HG03103 (cell line): ENCODE data around the gene TRPM3.
"Not testable (repeated sequence)": the region's sequence is repeated elsewhere in the genome, so short reads cannot be mapped to it uniquely, and the experiment has no call there.

Experiments used
- ATAC-seq: cut with Tn5 transposase; IDR thresholded peaks from one replicate; pipeline ENCODE4 v1.9.1; 2021; ENCODE audit warnings: low read depth; ENCODE audit not compliant: unreplicated experiment

The TRPM3 gene

GRCh38 chr9:70683841-70684240, 437.6 kb downstream of the TRPM3 start:
- ATAC-seq: no peak

DNA sequence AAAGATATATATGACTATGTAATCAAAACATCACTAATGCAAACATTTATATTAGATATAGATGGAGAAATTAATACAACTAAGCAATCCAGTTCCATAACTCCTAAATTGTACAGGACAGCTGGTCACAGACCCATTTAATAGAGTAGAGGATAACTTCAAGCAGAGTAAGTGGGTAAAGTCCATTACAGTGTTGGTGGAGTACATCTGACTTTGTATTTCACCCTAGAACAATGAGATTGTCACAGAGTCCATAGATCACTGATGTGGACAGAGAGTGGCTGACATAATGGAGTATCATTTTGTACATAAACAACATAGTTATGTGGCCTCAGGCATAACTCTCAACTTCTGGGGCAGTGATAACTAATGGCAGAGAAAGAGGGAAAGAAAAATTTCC, 439.1 kb downstream of the TRPM3 start:
- ATAC-seq: no peak

DNA sequence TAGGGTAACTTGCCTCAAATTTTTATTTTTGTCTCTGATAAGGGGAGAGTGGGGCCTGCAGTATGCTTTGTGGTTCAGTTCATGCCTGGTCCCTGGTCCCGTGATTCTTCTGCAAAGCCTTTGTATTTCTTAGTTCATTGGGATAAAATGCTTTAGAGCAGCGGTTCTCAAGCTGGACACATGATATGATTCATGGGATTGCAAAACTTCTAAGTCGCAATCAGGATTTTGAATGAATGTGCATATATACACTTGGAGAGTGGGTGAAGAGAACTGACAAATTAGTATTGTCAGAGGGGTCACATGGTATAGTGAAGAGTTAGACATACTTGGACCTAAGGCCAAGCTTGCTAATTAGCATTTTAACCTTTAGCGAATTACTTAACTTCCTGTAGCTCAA, 441.6 kb downstream of the TRPM3 start:
- ATAC-seq: no peak

GRCh38 chr9:70678153-70678552, 443.3 kb downstream of the TRPM3 start:
- ATAC-seq: no peak

GRCh38 chr9:70677055-70677735, 444.2 kb downstream of the TRPM3 start:
- ATAC-seq: no peak

DNA sequence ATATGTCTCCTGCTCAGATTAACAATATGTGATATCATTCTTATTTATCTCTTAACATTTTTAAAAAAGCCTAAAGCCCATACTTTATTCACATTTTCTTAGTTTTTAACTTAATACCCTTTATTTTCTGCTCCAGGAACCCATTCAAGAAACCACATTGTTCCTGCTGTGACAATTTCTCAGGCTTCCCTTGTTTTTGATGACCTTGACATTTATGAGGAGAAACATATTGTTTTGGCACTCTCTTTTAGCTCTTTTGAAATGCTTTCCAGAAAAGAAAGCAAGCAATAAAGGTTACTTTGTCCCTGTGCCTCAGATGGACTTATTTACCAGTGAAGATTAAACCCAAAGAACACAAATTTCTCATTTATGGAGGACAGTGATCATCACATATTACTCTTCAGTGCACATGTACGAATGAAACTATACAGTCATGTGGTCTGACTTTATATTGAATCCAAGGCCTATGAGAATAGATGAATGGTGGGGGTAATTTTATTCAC, 445.5 kb downstream of the TRPM3 start:
- ATAC-seq: no peak

- no peak for ATAC-seq
Measured at GRCh38 chr9:70673844-70674243, 447.6 kb downstream of the TRPM3 start.

GRCh38 chr9:70672161-70672649, 449.2 kb downstream of the TRPM3 start:
- no peak for ATAC-seq

DNA sequence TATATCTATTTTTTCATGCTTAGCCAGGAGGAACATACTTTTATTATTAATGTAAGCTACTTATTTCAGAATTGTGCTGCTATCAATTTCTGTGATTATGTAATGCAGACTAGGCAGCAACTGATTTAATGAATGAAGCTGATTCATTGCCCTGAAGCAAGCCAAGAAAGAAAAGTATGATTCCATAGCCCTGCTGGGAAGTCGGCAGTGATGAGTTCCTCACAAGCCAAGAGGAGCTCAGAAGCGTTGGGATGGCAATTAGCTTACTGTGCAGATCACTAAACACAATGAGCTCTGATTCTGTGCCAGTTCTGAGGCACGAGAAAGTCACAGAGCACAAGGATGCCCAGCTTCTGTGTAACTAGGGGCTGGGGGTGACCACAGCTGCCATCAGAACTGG, 452.7 kb downstream of the TRPM3 start:
- no peak for ATAC-seq

DNA sequence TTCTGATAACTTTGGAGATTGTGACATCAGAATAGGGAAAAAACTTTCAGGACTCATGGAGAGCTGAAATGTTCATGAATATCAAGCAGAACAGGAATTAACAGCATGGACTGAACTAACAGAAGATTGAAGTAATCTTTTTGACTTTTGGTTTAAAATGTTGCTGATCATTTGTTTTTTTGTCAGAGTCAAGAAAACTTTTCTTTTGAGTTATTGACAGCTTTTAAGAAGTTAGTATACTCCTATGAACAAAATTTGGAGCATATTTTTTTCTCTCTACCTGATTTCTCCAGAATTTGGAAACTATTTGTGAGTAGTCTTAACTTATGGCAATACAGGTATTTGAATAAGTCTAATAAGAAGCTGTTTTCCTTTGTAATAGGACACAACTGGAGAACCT, 462.7 kb downstream of the TRPM3 start:
- ATAC-seq: no peak

GRCh38 chr9:70656281-70656680, 465.1 kb downstream of the TRPM3 start:
- no peak for ATAC-seq

DNA sequence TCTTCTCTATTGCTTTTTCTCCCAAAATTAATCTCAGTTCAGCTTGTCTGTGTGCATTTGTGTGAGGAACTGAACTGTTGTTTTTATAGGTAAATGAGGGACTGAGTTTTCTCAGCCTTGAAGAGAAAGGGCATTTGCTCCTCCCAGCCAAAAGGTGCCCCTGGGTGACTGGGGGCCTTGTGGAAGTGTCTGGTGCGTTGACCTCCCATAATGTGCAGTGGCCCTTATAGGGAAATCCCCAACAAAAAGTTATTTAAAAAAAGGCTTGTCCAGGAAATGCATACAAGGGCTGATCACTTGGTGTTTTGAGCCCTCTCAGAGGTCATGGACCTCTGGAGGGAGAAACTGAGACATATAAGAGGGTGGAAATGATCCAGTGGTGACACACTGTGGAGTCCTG, 467.3 kb downstream of the TRPM3 start:
- no peak for ATAC-seq

DNA sequence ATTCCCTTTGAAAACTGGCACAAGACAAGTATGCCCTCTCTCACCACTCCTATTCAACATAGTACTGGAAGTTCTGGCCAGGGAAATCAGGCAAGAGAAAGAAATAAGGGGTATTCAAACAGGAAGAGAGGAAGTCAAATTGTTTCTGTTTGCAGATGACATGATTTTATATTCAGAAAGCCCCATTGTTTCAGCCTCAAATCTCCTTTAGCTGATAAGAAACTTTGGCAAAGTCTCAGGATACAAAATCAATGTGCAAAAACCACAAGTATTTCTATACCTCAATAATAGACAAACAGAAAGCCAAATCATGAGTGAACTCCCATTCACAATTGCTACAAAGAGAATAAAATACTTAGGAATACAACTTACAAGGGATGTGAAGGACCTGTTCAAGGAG, 476.8 kb downstream of the TRPM3 start:
- not testable (repeated sequence) for ATAC-seq

- ATAC-seq: no peak
Measured at GRCh38 chr9:70642341-70642740, 479.1 kb downstream of the TRPM3 start.

DNA sequence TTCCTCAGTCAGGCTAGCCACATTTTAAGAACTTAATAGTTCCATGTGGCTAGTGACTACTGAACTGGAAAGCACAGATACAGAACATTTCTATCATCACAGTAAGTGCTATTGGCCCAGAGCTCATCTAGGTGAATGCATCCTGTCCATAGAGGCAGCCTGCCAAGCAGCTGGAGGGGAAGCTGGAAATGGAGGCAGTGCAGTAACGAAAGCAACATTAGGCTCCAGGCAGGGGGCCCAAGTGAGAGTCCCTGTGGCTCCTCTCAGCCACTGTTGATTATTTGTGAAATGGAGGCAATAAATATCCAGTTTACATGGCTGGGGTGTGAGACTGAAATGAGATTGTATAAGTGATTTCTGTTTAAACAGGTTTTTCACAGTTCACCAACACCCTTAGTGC, 479.8 kb downstream of the TRPM3 start:
- ATAC-seq: no peak

GRCh38 chr9:70641031-70641430, 480.4 kb downstream of the TRPM3 start:
- ATAC-seq: no peak

GRCh38 chr9:70639853-70640814, 481.3 kb downstream of the TRPM3 start:
- ATAC-seq: no peak

- ATAC-seq: no peak
Measured at GRCh38 chr9:70635790-70636189, 485.6 kb downstream of the TRPM3 start.

GRCh38 chr9:70634696-70635095, 486.7 kb downstream of the TRPM3 start:
- no peak for ATAC-seq

- ATAC-seq: no peak
Measured at GRCh38 chr9:70630971-70631370, 490.4 kb downstream of the TRPM3 start.

- ATAC-seq: not testable (repeated sequence)
Measured at GRCh38 chr9:70629080-70629685, 492.2 kb downstream of the TRPM3 start.
